Neural progenitor cell (in vitro differentiated cells): ENCODE results near the gene KIF19. TPM values are rescaled to one million over a fixed set of nuclear protein-coding genes. Genes with fewer than 3 reads are reported as not detected.
"Not testable (repeated sequence)": the region's sequence is repeated elsewhere in the genome, so short reads cannot be mapped to it uniquely, and the experiment has no call there.

ENCODE experiments used
- DNase-seq: peaks from one replicate; pipeline ENCODE4 v3.0.0-alpha.2; 2016; ENCODE audit warnings: low spot score
- H2AFZ ChIP-seq: fragments of 200-600 bp; sonication (generic); replicated peaks from 2 replicates; pipeline ENCODE4 v1.6.1; 2016; ENCODE audit warnings: antibody characterized with exemption
- H3F3A ChIP-seq: fragments of 200-600 bp; sonication (generic); 2 replicates; pipeline ENCODE4 v1.6.1; 2016; ENCODE audit warnings: antibody characterized with exemption, low read depth
- H3K27ac ChIP-seq: fragments of 200-600 bp; sonication (generic); 2 replicates; pipeline ENCODE4 v1.5.1; 2016; ENCODE audit warnings: mild to moderate bottlenecking
- H3K27me3 ChIP-seq: fragments of 200-600 bp; sonication (generic); 2 replicates; pipeline ENCODE4 v1.6.1; 2016; ENCODE audit warnings: mild to moderate bottlenecking, moderate library complexity
- H3K36me3 ChIP-seq: fragments of 200-600 bp; sonication (generic); 2 replicates; pipeline ENCODE4 v1.5.1; 2016
- H3K4me1 ChIP-seq: fragments of 200-600 bp; sonication (generic); 2 replicates; pipeline ENCODE4 v1.6.1; 2016; ENCODE audit warnings: mixed run types
- H3K4me2 ChIP-seq: fragments of 200-600 bp; sonication (generic); 2 replicates; pipeline ENCODE4 v1.6.1; 2016
- H3K4me3 ChIP-seq: fragments of 200-600 bp; sonication (generic); 2 replicates; pipeline ENCODE4 v1.5.1; 2016
- H3K79me2 ChIP-seq: fragments of 200-600 bp; sonication (generic); 2 replicates; pipeline ENCODE4 v1.6.1; 2016; ENCODE audit warnings: low read depth
- H3K9ac ChIP-seq: fragments of 200-600 bp; sonication (generic); 2 replicates; pipeline ENCODE4 v1.6.1; 2016
- H3K9me3 ChIP-seq: fragments of 200-600 bp; sonication (generic); 2 replicates; pipeline ENCODE4 v1.5.1; 2016; ENCODE audit warnings: low read depth
- H4K20me1 ChIP-seq: fragments of 200-600 bp; sonication (generic); 2 replicates; pipeline ENCODE4 v1.6.1; 2016; ENCODE audit warnings: low read depth
- H3K27ac Mint-ChIP-seq: 3 replicates; pipeline ENCODE4 v1.8.0; 2021; ENCODE audit warnings: mixed read lengths
- H3K27me3 Mint-ChIP-seq: 2 replicates; pipeline ENCODE4 v1.8.0; 2022; ENCODE audit warnings: low read depth, mild to moderate bottlenecking, inconsistent platforms, moderate library complexity, mixed read lengths; ENCODE audit not compliant: insufficient read depth
- H3K36me3 Mint-ChIP-seq: 3 replicates; pipeline ENCODE4 v1.8.0; 2021; ENCODE audit warnings: mixed read lengths
- H3K4me1 Mint-ChIP-seq: 3 replicates; pipeline ENCODE4 v1.8.0; 2021; ENCODE audit warnings: mixed read lengths
- H3K4me3 Mint-ChIP-seq: 3 replicates; pipeline ENCODE4 v1.8.0; 2021; ENCODE audit warnings: mild to moderate bottlenecking, moderate library complexity, mixed read lengths
- H3K9me3 Mint-ChIP-seq: 3 replicates; pipeline ENCODE4 v1.8.0; 2020; ENCODE audit warnings: mixed read lengths
- CTCF ChIP-seq: fragments of 200-600 bp; sonication (generic); IDR thresholded peaks from 2 replicates; pipeline ENCODE4 v1.5.1; 2017; ENCODE audit warnings: antibody characterized with exemption, mild to moderate bottlenecking
- EZH2 ChIP-seq: fragments of 200-600 bp; sonication (generic); IDR thresholded peaks from 2 replicates; pipeline ENCODE4 v1.6.1; 2017; ENCODE audit warnings: antibody characterized with exemption, mild to moderate bottlenecking, moderate library complexity
- EZH2phosphoT487 ChIP-seq: fragments of 200-600 bp; sonication (generic); IDR thresholded peaks from 2 replicates; pipeline ENCODE4 v1.6.1; 2017; ENCODE audit warnings: antibody characterized with exemption
- total RNA-seq: library from RNA; depleted of rRNA; stranded (reverse); fragments of >200 nt; gene quantifications from 2 replicates; pipeline ENCODE4 v1.2.3, GENCODE V29; 2015; ENCODE audit warnings: low replicate concordance

Gene KIF19
- total RNA-seq, 1 donor from 2014 or later, result 0.15 TPM

DNA sequence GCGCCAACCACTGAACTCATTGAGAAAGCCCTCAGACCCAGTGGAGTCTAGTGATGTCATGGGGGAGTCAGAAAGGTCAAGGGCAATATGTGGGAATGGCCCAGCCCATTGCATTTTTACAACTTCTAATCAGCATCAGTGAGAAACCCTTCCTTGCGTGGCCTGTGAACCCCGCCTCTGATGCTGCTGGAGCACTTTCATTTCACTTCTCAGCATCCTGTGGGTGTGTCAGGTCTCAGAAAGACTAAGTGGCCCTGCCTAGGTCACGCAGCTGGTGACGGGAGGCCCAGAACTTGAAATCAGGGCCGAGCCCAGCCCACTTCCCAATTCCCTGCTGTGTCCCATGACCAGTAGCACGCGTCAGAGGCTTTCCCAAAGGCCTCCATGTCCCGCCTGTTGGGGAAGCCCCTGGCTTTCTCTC is 45.9 kb upstream of the KIF19 start:
- Histone ChIP-seq H3K36me3 (no peaks in the 10 kb centered on the region), H3K27me3 (peaks cover 8% of the 10 kb centered on the region), H3K4me3 (no peak overlapping the region), H4K20me1 (peaks cover 15% of the 10 kb centered on the region), H2AFZ (no peak overlapping the region), H3K9ac (no peak overlapping the region), H3K79me2 (no peaks in the 10 kb centered on the region), H3K27ac (no peak overlapping the region), H3K9me3 (no peaks in the 10 kb centered on the region), H3K4me1 (peaks cover 17% of the 10 kb centered on the region), H3F3A (peaks cover 23% of the 10 kb centered on the region), H3K4me2 (no peak overlapping the region)
- TF ChIP-seq EZH2 (no peak), EZH2phosphoT487 (no peak), CTCF (no peak)
- peaks cover 23% of the 10 kb centered on the region for H3K27me3 Mint-ChIP-seq
- DNase-seq, result no peak
- H3K36me3 Mint-ChIP-seq, result no peaks in the 10 kb centered on the region
- H3K9me3 Mint-ChIP-seq, result no peaks in the 10 kb centered on the region
- no peak overlapping the region for H3K4me3 Mint-ChIP-seq
- peaks cover 41% of the 10 kb centered on the region for H3K4me1 Mint-ChIP-seq
- peak overlapping the region; percentile 86 for H3K27ac Mint-ChIP-seq

DNA sequence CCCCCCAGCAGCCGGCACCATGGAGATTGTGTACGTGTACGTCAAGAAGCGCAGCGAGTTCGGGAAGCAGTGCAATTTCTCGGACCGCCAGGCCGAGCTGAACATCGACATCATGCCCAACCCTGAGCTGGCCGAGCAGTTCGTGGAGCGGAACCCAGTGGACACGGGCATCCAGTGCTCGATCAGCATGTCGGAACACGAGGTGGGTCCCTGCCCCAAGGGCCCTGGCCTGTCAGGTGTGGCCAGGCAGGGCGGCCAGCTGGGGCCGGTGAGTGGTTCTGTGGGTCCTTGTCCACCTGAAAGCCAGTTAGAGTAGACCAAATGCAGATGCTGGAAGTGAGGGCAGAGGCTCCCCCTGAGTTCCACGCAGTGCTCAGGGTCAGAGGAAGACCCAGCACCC is 44.2 kb upstream of the KIF19 start:
- peaks cover 9% of the 10 kb centered on the region for H3F3A ChIP-seq
- Mint-ChIP-seq H3K36me3 (no peaks in the 10 kb centered on the region), H3K4me1 (peaks cover 25% of the 10 kb centered on the region)

GRCh38 chr17:74282274-74282586 is 43.8 kb upstream of the KIF19 start:
- not testable (repeated sequence) for H3K4me1 ChIP-seq, H3K9ac ChIP-seq, H3K4me3 ChIP-seq, H3K9me3 ChIP-seq, H3K27me3 ChIP-seq, H3K27ac Mint-ChIP-seq, H3K9me3 Mint-ChIP-seq, DNase-seq, H3K4me2 ChIP-seq, H2AFZ ChIP-seq, H3F3A ChIP-seq, H3K36me3 ChIP-seq, H3K27ac ChIP-seq, H3K79me2 ChIP-seq, H4K20me1 ChIP-seq, H3K4me3 Mint-ChIP-seq, H3K36me3 Mint-ChIP-seq
- Mint-ChIP-seq H3K4me1 (peaks cover 21% of the 10 kb centered on the region), H3K27me3 (peaks cover 17% of the 10 kb centered on the region)

More for the DNA sequence above, 44.2 kb upstream of the KIF19 start:
- no peak overlapping the region for H3K9ac ChIP-seq
- Mint-ChIP-seq H3K27me3 (peaks cover 19% of the 10 kb centered on the region), H3K4me3 (no peak overlapping the region), H3K9me3 (no peaks in the 10 kb centered on the region), H3K27ac (no peak overlapping the region)
- H3K4me2 ChIP-seq, result no peak overlapping the region
- H3K79me2 ChIP-seq, result no peaks in the 10 kb centered on the region
- no peak overlapping the region for H2AFZ ChIP-seq
- peaks cover 5% of the 10 kb centered on the region for H4K20me1 ChIP-seq
- H3K27me3 ChIP-seq, result peaks cover 5% of the 10 kb centered on the region
- TF ChIP-seq EZH2 (no peak), EZH2phosphoT487 (no peak), CTCF (no peak)
- no peaks in the 10 kb centered on the region for H3K9me3 ChIP-seq
- no peaks in the 10 kb centered on the region for H3K36me3 ChIP-seq
- H3K4me1 ChIP-seq, result peaks cover 8% of the 10 kb centered on the region
- no peak overlapping the region for H3K4me3 ChIP-seq
- DNase-seq, result no peak
- H3K27ac ChIP-seq, result no peak overlapping the region

DNA sequence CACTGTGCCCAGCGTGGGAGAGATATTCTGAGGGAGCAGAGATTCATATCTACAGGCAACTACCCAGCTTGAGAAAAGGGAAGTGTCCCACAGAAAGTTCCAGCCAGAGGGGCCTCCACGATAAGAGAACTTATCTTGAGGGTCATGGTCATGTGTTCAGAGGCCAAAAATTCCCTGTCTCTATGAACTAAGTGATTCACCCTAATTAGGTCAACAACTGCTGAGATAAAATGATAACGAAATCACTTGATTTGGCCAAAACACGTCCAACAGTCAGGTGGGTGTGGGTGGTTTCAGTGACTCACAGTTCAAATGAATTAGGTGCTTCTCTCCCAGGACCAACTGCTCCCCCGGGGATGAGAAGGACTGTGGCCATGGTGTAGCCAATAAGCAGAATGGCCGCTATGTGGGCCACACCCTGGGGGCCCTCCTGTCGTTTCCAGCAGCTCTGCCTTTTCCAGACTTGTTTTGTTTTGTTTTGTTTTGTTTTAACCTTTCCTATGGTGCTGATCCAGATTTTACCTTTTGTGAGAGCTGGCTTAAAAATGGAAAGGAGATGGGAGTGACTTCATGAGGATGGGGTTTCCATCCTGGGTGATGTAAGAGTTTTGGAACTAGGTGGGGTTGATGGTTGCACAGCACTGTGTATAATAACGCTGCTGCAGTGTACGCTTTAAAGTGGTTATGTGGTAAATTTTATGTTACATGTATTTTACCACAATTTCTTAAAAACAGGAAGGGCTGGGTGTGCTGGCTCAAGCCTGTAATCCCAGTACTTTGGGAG is 43.2 kb upstream of the KIF19 start:
- H3K27ac Mint-ChIP-seq, result no peak overlapping the region
- Histone ChIP-seq H3K79me2 (no peaks in the 10 kb centered on the region), H3K27me3 (peaks cover 5% of the 10 kb centered on the region), H3K27ac (no peak overlapping the region), H2AFZ (no peak overlapping the region), H4K20me1 (no peaks in the 10 kb centered on the region), H3K9ac (no peak overlapping the region), H3K4me1 (peaks cover 5% of the 10 kb centered on the region), H3K9me3 (no peaks in the 10 kb centered on the region), H3K36me3 (no peaks in the 10 kb centered on the region), H3K4me3 (no peak overlapping the region), H3K4me2 (no peak overlapping the region), H3F3A (no peaks in the 10 kb centered on the region)
- H3K4me1 Mint-ChIP-seq, result peaks cover 15% of the 10 kb centered on the region
- no peak for DNase-seq
- no peak for TF ChIP-seq CTCF
- TF ChIP-seq EZH2, result no peak
- no peak for TF ChIP-seq EZH2phosphoT487
- no peak overlapping the region for H3K4me3 Mint-ChIP-seq
- H3K36me3 Mint-ChIP-seq, result no peaks in the 10 kb centered on the region
- H3K27me3 Mint-ChIP-seq, result peaks cover 12% of the 10 kb centered on the region
- no peaks in the 10 kb centered on the region for H3K9me3 Mint-ChIP-seq
